Neuron (in vitro differentiated cells): ENCODE results near the gene SFXN4.
"Not testable (repeated sequence)": the region's sequence is repeated elsewhere in the genome, so short reads cannot be mapped to it uniquely, and the experiment has no call there.

Experiments used
- H2AFZ ChIP-seq: one replicate; pipeline ENCODE4 v1.6.1; 2013; ENCODE audit warnings: low read depth, mild to moderate bottlenecking, inconsistent platforms, low read length, moderate library complexity
- H3K27me3 ChIP-seq: one replicate; pipeline ENCODE4 v1.6.1; 2013; ENCODE audit warnings: low read length; ENCODE audit not compliant: insufficient read depth
- H3K36me3 ChIP-seq: one replicate; pipeline ENCODE4 v1.6.1; 2013; ENCODE audit warnings: low read length; ENCODE audit not compliant: insufficient read depth
- H3K4me1 ChIP-seq: one replicate; pipeline ENCODE4 v1.6.1; 2013; ENCODE audit warnings: low read length; ENCODE audit not compliant: insufficient read depth
- H3K4me3 ChIP-seq: 2 replicates; pipeline ENCODE4 v1.5.1; 2013; ENCODE audit warnings: mild to moderate bottlenecking, low read length, moderate library complexity
- H3K9me3 ChIP-seq: one replicate; pipeline ENCODE4 v1.6.1; 2013; ENCODE audit warnings: low read length

SFXN4 gene

GRCh38 chr10:119205894-119206602 is 40.5 kb upstream of the SFXN4 start:
- Histone ChIP-seq H3K4me3 (peak overlapping the region; percentile 85), H2AFZ (peak overlapping the region; percentile 36), H3K4me1 (peaks cover 33% of the 10 kb centered on the region), H3K9me3 (no peaks in the 10 kb centered on the region), H3K27me3 (no peaks in the 10 kb centered on the region), H3K36me3 (no peaks in the 10 kb centered on the region)

DNA sequence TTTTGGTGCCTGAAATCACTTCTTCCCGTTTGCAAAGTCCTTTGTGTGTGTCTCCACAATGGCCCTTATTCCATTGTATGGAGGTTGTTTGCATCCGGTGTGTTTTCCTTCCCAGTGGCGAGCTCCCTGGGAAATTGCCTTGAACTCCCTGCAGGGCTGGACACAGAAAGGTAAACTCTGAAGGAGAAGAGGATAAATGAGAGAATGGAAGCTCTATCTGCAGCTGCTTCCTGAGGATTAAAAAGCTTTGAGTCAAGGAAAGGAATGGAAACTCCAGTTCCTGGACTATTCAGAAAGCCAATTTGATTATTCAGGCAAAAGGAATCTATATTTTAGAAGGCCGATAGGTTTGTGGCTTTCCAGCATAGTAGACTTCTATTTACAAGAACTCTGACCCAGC is 37.5 kb upstream of the SFXN4 start:
- Histone ChIP-seq H3K36me3 (no peaks in the 10 kb centered on the region), H2AFZ (peak overlapping the region; percentile 8), H3K9me3 (no peaks in the 10 kb centered on the region), H3K4me1 (peaks cover 9% of the 10 kb centered on the region), H3K4me3 (no peak overlapping the region), H3K27me3 (no peaks in the 10 kb centered on the region)

- no peaks in the 10 kb centered on the region for H3K27me3 ChIP-seq
- no peaks in the 10 kb centered on the region for H3K36me3 ChIP-seq
- H3K4me1 ChIP-seq, result peaks cover 8% of the 10 kb centered on the region
- no peaks in the 10 kb centered on the region for H3K9me3 ChIP-seq
- no peak overlapping the region for H3K4me3 ChIP-seq
- no peak overlapping the region for H2AFZ ChIP-seq
Observed at GRCh38 chr10:119201233-119201632, 35.7 kb upstream of the SFXN4 start.

GRCh38 chr10:119199231-119199992 is 33.9 kb upstream of the SFXN4 start:
- Histone ChIP-seq H3K9me3 (no peaks in the 10 kb centered on the region), H3K4me3 (no peak overlapping the region)

GRCh38 chr10:119198438-119198837 is 32.9 kb upstream of the SFXN4 start:
- no peaks in the 10 kb centered on the region for H3K9me3 ChIP-seq
- peaks cover 5% of the 10 kb centered on the region for H3K27me3 ChIP-seq
- no peak overlapping the region for H3K4me3 ChIP-seq
- H3K36me3 ChIP-seq, result no peaks in the 10 kb centered on the region
- peaks cover 8% of the 10 kb centered on the region for H3K4me1 ChIP-seq
- H2AFZ ChIP-seq, result no peak overlapping the region

More at GRCh38 chr10:119199231-119199992, 33.9 kb upstream of the SFXN4 start:
- Histone ChIP-seq H3K27me3 (peaks cover 5% of the 10 kb centered on the region), H3K4me1 (peaks cover 8% of the 10 kb centered on the region), H2AFZ (no peak overlapping the region), H3K36me3 (no peaks in the 10 kb centered on the region)

DNA sequence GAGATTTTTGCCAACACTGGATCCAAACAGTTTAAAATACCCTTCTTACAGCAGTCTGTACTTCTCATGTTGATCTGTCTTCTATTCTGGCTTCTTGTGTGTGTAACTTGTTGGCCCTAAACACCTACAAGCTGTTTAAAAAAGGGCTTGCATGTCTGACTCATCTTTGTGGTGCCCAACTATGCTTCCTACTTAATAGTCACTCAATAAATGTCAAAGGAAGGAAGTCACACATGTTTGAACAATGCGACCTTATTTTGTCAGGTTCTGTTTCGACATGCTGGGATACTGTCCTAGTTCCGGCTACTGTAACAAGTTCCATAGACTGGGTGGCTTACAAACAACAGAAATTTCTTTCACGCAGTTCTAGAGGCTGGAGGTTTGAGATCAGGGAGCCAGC is 32.4 kb upstream of the SFXN4 start:
- no peak overlapping the region for H3K4me3 ChIP-seq
- no peak overlapping the region for H2AFZ ChIP-seq
- no peaks in the 10 kb centered on the region for H3K9me3 ChIP-seq
- H3K36me3 ChIP-seq, result no peaks in the 10 kb centered on the region
- peaks cover 5% of the 10 kb centered on the region for H3K27me3 ChIP-seq
- H3K4me1 ChIP-seq, result peaks cover 3% of the 10 kb centered on the region

GRCh38 chr10:119191881-119192280 is 26.4 kb upstream of the SFXN4 start:
- H3K9me3 ChIP-seq, result no peaks in the 10 kb centered on the region
- H3K36me3 ChIP-seq, result no peaks in the 10 kb centered on the region
- H3K4me1 ChIP-seq, result no peaks in the 10 kb centered on the region
- no peak overlapping the region for H2AFZ ChIP-seq
- H3K4me3 ChIP-seq, result no peak overlapping the region
- H3K27me3 ChIP-seq, result peaks cover 5% of the 10 kb centered on the region

- Histone ChIP-seq H2AFZ (no peak overlapping the region), H3K9me3 (no peaks in the 10 kb centered on the region), H3K27me3 (peaks cover 5% of the 10 kb centered on the region), H3K4me3 (no peak overlapping the region), H3K36me3 (no peaks in the 10 kb centered on the region), H3K4me1 (no peaks in the 10 kb centered on the region)
Observed at GRCh38 chr10:119190954-119191785, 25.7 kb upstream of the SFXN4 start.

DNA sequence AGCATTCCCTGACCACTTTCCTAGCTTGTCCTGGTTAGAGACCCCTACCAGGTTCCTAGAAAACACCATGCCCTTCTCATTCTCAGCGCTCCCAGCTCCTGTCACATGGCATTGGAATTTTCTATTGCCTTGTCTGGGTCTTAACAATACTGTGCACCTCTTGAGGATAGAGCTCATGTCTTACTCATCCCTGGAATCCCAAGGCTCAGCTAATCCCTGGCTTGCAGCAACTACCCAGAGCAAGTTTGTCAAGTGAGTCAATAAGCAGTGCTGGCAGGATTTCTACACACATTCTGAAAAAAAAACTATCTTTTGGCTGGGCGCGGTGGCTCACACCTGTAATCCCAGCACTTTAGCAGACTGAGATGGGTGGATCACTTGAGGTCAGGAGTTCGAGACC is 24.8 kb upstream of the SFXN4 start:
- Histone ChIP-seq H2AFZ (no peak overlapping the region), H3K4me3 (no peak overlapping the region), H3K36me3 (no peaks in the 10 kb centered on the region), H3K9me3 (no peaks in the 10 kb centered on the region), H3K27me3 (peaks cover 5% of the 10 kb centered on the region), H3K4me1 (no peaks in the 10 kb centered on the region)

DNA sequence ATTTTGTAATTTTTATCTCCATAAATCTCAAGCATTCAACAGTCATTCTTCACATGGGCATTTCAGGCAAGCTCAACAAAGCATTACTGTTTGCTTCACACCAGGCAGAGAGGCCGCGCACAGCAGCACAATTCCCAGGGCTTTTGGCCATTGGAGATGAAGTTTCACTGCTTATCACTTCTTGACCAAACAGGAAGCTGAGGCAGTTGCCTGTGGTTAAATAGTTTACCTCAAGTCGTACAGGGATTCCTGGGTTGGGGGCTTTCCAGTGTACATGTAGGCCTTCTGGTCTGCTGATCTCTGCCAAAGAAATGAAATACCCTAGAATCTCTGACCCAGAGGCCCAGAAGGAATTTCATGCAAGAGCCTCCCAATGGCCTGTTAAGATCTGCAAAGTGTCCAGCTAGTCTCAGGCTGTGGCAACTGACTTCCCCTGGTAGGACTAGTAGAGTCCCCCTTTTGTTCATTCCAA is 24.3 kb upstream of the SFXN4 start:
- no peaks in the 10 kb centered on the region for H3K4me1 ChIP-seq
- no peaks in the 10 kb centered on the region for H3K9me3 ChIP-seq
- H3K4me3 ChIP-seq, result no peak overlapping the region
- no peaks in the 10 kb centered on the region for H3K36me3 ChIP-seq
- H2AFZ ChIP-seq, result no peak overlapping the region
- peaks cover 3% of the 10 kb centered on the region for H3K27me3 ChIP-seq

DNA sequence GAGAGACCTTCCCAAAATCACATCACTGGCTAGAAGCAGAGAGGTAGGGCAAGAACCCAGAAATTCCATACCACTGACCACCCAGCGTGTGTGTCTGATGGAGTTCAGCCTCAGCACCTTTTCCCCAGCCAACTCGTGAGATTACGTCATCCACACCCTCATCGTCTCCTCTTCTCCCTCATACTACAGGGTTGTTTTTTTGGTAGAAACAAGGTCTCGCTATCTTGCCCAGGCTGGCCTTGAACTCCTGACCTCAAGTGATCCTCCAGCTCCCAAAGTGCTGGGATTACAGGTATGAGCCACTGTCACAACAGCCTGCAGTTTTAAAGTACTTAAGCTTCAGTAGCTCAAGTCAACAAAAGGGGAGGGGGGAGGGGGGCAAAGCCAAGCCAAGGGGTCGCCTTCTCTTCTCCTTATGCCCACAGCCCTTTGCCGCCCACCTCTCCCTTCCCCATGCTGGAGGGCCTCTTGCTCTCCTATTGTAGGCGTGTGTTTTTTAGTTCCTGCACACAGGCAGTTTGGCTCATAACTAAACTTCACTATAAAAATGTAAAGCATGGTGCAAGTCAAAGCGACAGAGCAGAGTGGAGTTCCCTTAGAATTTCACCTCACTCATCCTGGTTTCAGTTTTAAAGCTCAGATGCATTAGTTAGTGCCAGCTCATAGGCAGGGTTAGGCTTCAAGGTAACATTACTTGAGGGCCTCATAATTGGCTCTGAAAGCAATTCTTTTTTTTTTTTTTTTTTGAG is 18.3 kb upstream of the SFXN4 start:
- peaks cover 4% of the 10 kb centered on the region for H3K4me1 ChIP-seq

DNA sequence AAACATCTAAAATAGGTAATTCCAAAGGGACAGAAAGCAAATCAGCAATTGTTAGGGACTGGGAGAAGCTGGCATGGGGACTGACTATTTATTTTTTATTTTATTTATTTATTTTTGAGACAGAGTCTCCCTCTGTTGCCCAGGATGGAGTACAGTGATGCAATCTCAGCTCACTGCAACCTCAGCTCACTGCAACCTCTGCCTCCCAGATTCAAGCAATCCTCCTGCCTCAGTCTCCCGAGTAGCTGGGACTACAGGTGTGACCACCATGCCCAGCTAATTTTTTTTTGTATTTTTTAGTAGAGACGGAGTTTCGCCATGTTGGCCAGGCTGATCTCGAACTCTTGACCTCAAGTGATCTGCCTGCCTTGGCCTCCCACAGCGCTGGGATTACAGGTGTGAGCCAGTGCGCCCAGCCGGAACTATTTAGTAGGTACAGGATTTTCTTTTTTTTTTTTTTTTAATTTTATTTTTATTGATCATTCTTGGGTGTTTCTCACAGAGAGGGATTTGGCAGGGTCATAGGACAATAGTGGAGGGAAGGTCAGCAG is 15.4 kb upstream of the SFXN4 start:
- H3K36me3 ChIP-seq, result peaks cover 11% of the 10 kb centered on the region
- not testable (repeated sequence) for H3K4me3 ChIP-seq, H2AFZ ChIP-seq, H3K9me3 ChIP-seq, H3K27me3 ChIP-seq, H3K4me1 ChIP-seq

More for the DNA sequence above, 18.3 kb upstream of the SFXN4 start:
- Histone ChIP-seq H3K27me3 (no peaks in the 10 kb centered on the region), H3K4me3 (no peak overlapping the region), H3K9me3 (no peaks in the 10 kb centered on the region), H3K36me3 (no peaks in the 10 kb centered on the region), H2AFZ (no peak overlapping the region)
